ENCODE measurements around the gene FES. TPM values are rescaled to one million over a fixed set of nuclear protein-coding genes. Genes with fewer than 3 reads are reported as not detected.

The FES gene
- total RNA-seq, 1 donor from 2014 or later, result 65.1 TPM

- H3K4me1 ChIP-seq, result peaks cover 7 to 20% of the 10 kb centered on the region in 2 donors
- no peak for TF ChIP-seq CTCF (IDR thresholded peaks at IDR 0.05)
- H3K27me3 ChIP-seq, result no peaks in the 10 kb centered on the region
- H3K36me3 ChIP-seq, result peaks cover 51 to 52% of the 10 kb centered on the region in 2 donors
- intact Hi-C loops (cut with DNase I), result no loop called here
- no peak for DNase-seq (ENCODE audit: low spot score in 2 of 2)
- H3K4me3 ChIP-seq, result no peak overlapping the region
- H3K27ac ChIP-seq, result no peak overlapping the region
- no peaks in the 10 kb centered on the region for H3K9me3 ChIP-seq
These were observed 8.7 kb upstream of the FES start for GRCh38 chr15:90875549-90875981.

GRCh38 chr15:90876046-90876445 lies 8.3 kb upstream of the FES start:
- intact Hi-C loops (cut with DNase I), result no loop called here
- peaks cover 54 to 56% of the 10 kb centered on the region in 2 donors for H3K36me3 ChIP-seq
- DNase-seq (ENCODE audit: low spot score in 2 of 2), result no peak

GRCh38 chr15:90876512-90877170 lies 7.7 kb upstream of the FES start:
- H3K4me3 ChIP-seq, result no peak overlapping the region
- no peaks in the 10 kb centered on the region for H3K9me3 ChIP-seq
- intact Hi-C loops (cut with DNase I), result no loop called here
- no peak for TF ChIP-seq CTCF (IDR thresholded peaks at IDR 0.05)
- H3K4me1 ChIP-seq, result peaks cover 5 to 19% of the 10 kb centered on the region in 2 donors
- no peaks in the 10 kb centered on the region for H3K27me3 ChIP-seq
- no peak overlapping the region for H3K27ac ChIP-seq
- no peak for DNase-seq (ENCODE audit: low spot score in 2 of 2)
- peaks cover 60 to 62% of the 10 kb centered on the region in 2 donors for H3K36me3 ChIP-seq

More at GRCh38 chr15:90876046-90876445, 8.3 kb upstream of the FES start:
- no peaks in the 10 kb centered on the region for H3K27me3 ChIP-seq
- no peak overlapping the region for H3K27ac ChIP-seq
- TF ChIP-seq CTCF (IDR thresholded peaks at IDR 0.05), result no peak
- H3K4me1 ChIP-seq, result peaks cover 5 to 19% of the 10 kb centered on the region in 2 donors
- H3K4me3 ChIP-seq, result no peak overlapping the region
- no peaks in the 10 kb centered on the region for H3K9me3 ChIP-seq

- no peak overlapping the region for H3K27ac ChIP-seq
- no peaks in the 10 kb centered on the region for H3K9me3 ChIP-seq
- intact Hi-C loops (cut with DNase I), result no loop called here
- no peak overlapping the region for H3K4me3 ChIP-seq
- H3K4me1 ChIP-seq, result peaks cover 5 to 19% of the 10 kb centered on the region in 2 donors
- no peaks in the 10 kb centered on the region for H3K27me3 ChIP-seq
- TF ChIP-seq CTCF (IDR thresholded peaks at IDR 0.05), result no peak
- no peak for DNase-seq (ENCODE audit: low spot score in 2 of 2)
- peaks cover 66 to 69% of the 10 kb centered on the region in 2 donors for H3K36me3 ChIP-seq
These were observed 7.0 kb upstream of the FES start for GRCh38 chr15:90877315-90877714.

GRCh38 chr15:90877996-90878395 lies 6.3 kb upstream of the FES start:
- H3K27ac ChIP-seq, result no peak overlapping the region
- H3K36me3 ChIP-seq, result peaks cover 66 to 72% of the 10 kb centered on the region in 2 donors
- H3K4me3 ChIP-seq, result no peak overlapping the region
- no peak for TF ChIP-seq CTCF (IDR thresholded peaks at IDR 0.05)
- no peak for DNase-seq (ENCODE audit: low spot score in 2 of 2)
- H3K9me3 ChIP-seq, result no peaks in the 10 kb centered on the region
- H3K4me1 ChIP-seq, result peaks cover 5 to 14% of the 10 kb centered on the region in 2 donors
- intact Hi-C loops (cut with DNase I), result no loop called here
- H3K27me3 ChIP-seq, result no peaks in the 10 kb centered on the region

All from ascending aorta (tissue), 2 donors.